CD14-positive monocyte (primary cell): Measurements from ENCODE around the gene DGKH. TPM values are rescaled to one million over a fixed set of nuclear protein-coding genes. Genes with fewer than 3 reads are reported as not detected.

ENCODE experiments used
- DNase-seq, 3 donors: peaks; one replicate each; pipeline ENCODE4 v3.0.0-alpha.2; 2011 to 2022
- H2AFZ ChIP-seq: 2 replicates; pipeline ENCODE4 v1.6.0; 2012; ENCODE audit warnings: mild to moderate bottlenecking, low read depth, low read length, inconsistent platforms; ENCODE audit not compliant: insufficient read depth, poor library complexity, severe bottlenecking
- H3K27ac ChIP-seq, 2 donors: 1 replicate in 1 of 2; 2 replicates in 1 of 2; pipeline ENCODE4 v1.5.1; 2012 to 2013; ENCODE audit warnings: low read length in 2 of 2, control low read depth in 1 of 2, inconsistent platforms in 1 of 2, low read depth in 1 of 2, mild to moderate bottlenecking in 1 of 2
- H3K27me3 ChIP-seq, 2 donors: one replicate each; pipeline versions ENCODE4 v1.6.0 to v1.6.1; 2011 to 2013; ENCODE audit warnings: low read length in 2 of 2; ENCODE audit not compliant: control insufficient read depth in 2 of 2, insufficient read depth in 2 of 2
- H3K36me3 ChIP-seq, 2 donors: replicated peaks in 1 of 2; 1 replicate in 1 of 2; 2 replicates in 1 of 2; pipeline versions ENCODE4 v1.5.1 to v1.6.1; 2012 to 2013; ENCODE audit warnings: low read length in 2 of 2, control low read depth in 1 of 2, inconsistent platforms in 1 of 2, mild to moderate bottlenecking in 1 of 2; ENCODE audit not compliant: insufficient read depth in 2 of 2, control insufficient read depth in 1 of 2
- H3K4me1 ChIP-seq, 2 donors: 1 replicate in 1 of 2; 2 replicates in 1 of 2; pipeline versions ENCODE4 v1.5.1 to v1.6.1; 2012 to 2013; ENCODE audit warnings: low read length in 2 of 2, control low read depth in 1 of 2, inconsistent platforms in 1 of 2, mild to moderate bottlenecking in 1 of 2, moderate library complexity in 1 of 2; ENCODE audit not compliant: insufficient read depth in 2 of 2, control insufficient read depth in 1 of 2
- H3K4me2 ChIP-seq: replicated peaks from 2 replicates; pipeline ENCODE3; 2012; ENCODE audit warnings: low read length, moderate library complexity, mild to moderate bottlenecking; ENCODE audit not compliant: poor library complexity, severe bottlenecking; ENCODE audit errors: extremely low read depth
- H3K4me3 ChIP-seq, 3 experiments: fragments of 200-600 bp in 1 of 3; sonication (generic) in 1 of 3; replicated peaks in 1 of 3; 1 replicate in 2 of 3; 2 replicates in 1 of 3; pipeline ENCODE4 v1.5.1; 2011 to 2013; ENCODE audit warnings: low read length in 3 of 3, mild to moderate bottlenecking in 3 of 3, control low read depth in 2 of 3, low read depth in 2 of 3, inconsistent platforms in 1 of 3, moderate library complexity in 1 of 3
- H3K79me2 ChIP-seq: 2 replicates; pipeline ENCODE4 v1.6.0; 2012; ENCODE audit warnings: mild to moderate bottlenecking, control low read depth, inconsistent platforms, low read length, moderate library complexity; ENCODE audit not compliant: insufficient read depth
- H3K9ac ChIP-seq: 2 replicates; pipeline ENCODE4 v1.6.0; 2017; ENCODE audit warnings: low read length, mild to moderate bottlenecking; ENCODE audit not compliant: insufficient read depth, poor library complexity, severe bottlenecking
- H3K9me3 ChIP-seq, 2 donors: replicated peaks in 1 of 2; 1 replicate in 1 of 2; 2 replicates in 1 of 2; pipeline versions ENCODE4 v1.5.1 to v1.6.1; 2012 to 2013; ENCODE audit warnings: low read length in 2 of 2, control low read depth in 1 of 2; ENCODE audit not compliant: control insufficient read depth in 1 of 2, insufficient read depth in 1 of 2
- H4K20me1 ChIP-seq: 2 replicates; pipeline ENCODE4 v1.6.0; 2012; ENCODE audit warnings: mild to moderate bottlenecking, low read length, control low read depth, moderate library complexity; ENCODE audit not compliant: insufficient read depth
- H3K27ac Mint-ChIP-seq, 7 donors: one replicate each; pipeline ENCODE4 v1.8.0; 2020; ENCODE audit warnings: mild to moderate bottlenecking in 7 of 7, mixed read lengths in 7 of 7, moderate library complexity in 6 of 7, inconsistent platforms in 2 of 7
- H3K27me3 Mint-ChIP-seq, 3 donors: one replicate each; pipeline ENCODE4 v1.8.0; 2021 to 2022; ENCODE audit warnings: low read depth in 3 of 3, mild to moderate bottlenecking in 3 of 3, mixed read lengths in 3 of 3, moderate library complexity in 3 of 3, inconsistent platforms in 1 of 3
- H3K36me3 Mint-ChIP-seq, 2 donors: one replicate each; pipeline ENCODE4 v1.8.0; 2020; ENCODE audit warnings: mixed read lengths in 2 of 2, inconsistent platforms in 1 of 2, mild to moderate bottlenecking in 1 of 2
- H3K4me1 Mint-ChIP-seq: one replicate; pipeline ENCODE4 v1.8.0; 2020; ENCODE audit warnings: mild to moderate bottlenecking, mixed read lengths
- H3K4me3 Mint-ChIP-seq, 2 donors: one replicate each; pipeline ENCODE4 v1.8.0; 2020; ENCODE audit warnings: mild to moderate bottlenecking in 2 of 2, mixed read lengths in 2 of 2, moderate library complexity in 1 of 2
- H3K9me3 Mint-ChIP-seq, 7 donors: one replicate each; pipeline ENCODE4 v1.8.0; 2020 to 2022; ENCODE audit warnings: mixed read lengths in 7 of 7, mild to moderate bottlenecking in 6 of 7, moderate library complexity in 6 of 7, inconsistent platforms in 2 of 7
- WGBS: methylation state at CpG from one replicate; pipeline ENCODE4 v1.1.5; 2013; ENCODE audit warnings: missing lambda C conversion rate; ENCODE audit not compliant: insufficient coverage; 5-methylcytosine and 5-hydroxymethylcytosine counted together
- intact Hi-C, 2 donors: fragments of 100-400 bp; cut with micrococcal nuclease; formaldehyde crosslinking; loops; one replicate each; pipeline versions ENCODE4 v1.15.0 to v1.15.1; 2023
- polyA plus RNA-seq, 3 donors: library from polyadenylated mRNA; depleted of rRNA in 1 of 3; unstranded in 2 of 3; stranded (reverse) in 1 of 3; fragments of 300-500 nt in 2 of 3; fragments of >200 nt in 1 of 3; fragmentation: Illumina TruSeq in 2 of 3; gene quantifications; 1 replicate in 2 of 3; 2 replicates in 1 of 3; pipeline ENCODE4 v1.2.3, GENCODE V29; 2012 to 2021
- TF ChIP-seq, protein P1 (sequence below): fragments of 200-600 bp; IDR thresholded peaks from one replicate; pipeline ENCODE4 v1.8.0; 2022; ENCODE audit warnings: antibody characterized with exemption, mild to moderate bottlenecking

The DGKH gene
- polyA plus RNA-seq, 3 donors: 0.10 to 0.79 (median 0.15) TPM

DNA sequence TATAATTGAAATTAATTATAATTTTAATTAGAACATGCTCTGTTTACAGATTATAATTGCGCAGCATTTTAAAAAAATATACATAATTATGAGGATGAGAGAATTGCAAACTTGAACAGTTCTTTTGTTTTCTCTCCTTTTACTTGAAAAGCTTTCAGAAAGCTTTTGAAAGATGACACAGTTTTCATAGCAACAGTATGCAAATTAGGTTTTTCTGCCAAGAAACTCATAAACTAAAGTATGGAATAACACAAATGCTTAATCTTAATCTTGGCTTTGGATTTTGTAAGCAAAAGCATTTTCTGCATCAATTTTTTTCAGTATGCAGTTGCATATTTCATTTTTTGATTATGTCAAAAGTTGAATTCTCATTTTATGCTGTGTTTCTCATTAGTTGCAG, 190.7 kb downstream of the DGKH start:
- Histone ChIP-seq H3K9me3 (peaks cover 0 to under 1% of the 10 kb centered on the region in 2 donors), H4K20me1 (no peaks in the 10 kb centered on the region), H3K4me2 (no peak overlapping the region), H2AFZ (no peak overlapping the region), H3K4me1 (no peaks in the 10 kb centered on the region), H3K36me3 (no peaks in the 10 kb centered on the region), H3K4me3 (no peak overlapping the region), H3K27me3 (no peaks in the 10 kb centered on the region), H3K9ac (no peak overlapping the region), H3K27ac (no peak overlapping the region), H3K79me2 (no peaks in the 10 kb centered on the region)
- Mint-ChIP-seq H3K27me3 (peaks cover 0 to 2% (median 0%) of the 10 kb centered on the region in 3 donors), H3K36me3 (no peaks in the 10 kb centered on the region), H3K27ac (no peak overlapping the region), H3K9me3 (peaks cover 0 to 3% (median 0%) of the 10 kb centered on the region in 7 donors), H3K4me3 (no peak overlapping the region), H3K4me1 (no peaks in the 10 kb centered on the region)
- DNase-seq: no peak
- intact Hi-C loops: no loop called here
- TF ChIP-seq, protein P1, sequence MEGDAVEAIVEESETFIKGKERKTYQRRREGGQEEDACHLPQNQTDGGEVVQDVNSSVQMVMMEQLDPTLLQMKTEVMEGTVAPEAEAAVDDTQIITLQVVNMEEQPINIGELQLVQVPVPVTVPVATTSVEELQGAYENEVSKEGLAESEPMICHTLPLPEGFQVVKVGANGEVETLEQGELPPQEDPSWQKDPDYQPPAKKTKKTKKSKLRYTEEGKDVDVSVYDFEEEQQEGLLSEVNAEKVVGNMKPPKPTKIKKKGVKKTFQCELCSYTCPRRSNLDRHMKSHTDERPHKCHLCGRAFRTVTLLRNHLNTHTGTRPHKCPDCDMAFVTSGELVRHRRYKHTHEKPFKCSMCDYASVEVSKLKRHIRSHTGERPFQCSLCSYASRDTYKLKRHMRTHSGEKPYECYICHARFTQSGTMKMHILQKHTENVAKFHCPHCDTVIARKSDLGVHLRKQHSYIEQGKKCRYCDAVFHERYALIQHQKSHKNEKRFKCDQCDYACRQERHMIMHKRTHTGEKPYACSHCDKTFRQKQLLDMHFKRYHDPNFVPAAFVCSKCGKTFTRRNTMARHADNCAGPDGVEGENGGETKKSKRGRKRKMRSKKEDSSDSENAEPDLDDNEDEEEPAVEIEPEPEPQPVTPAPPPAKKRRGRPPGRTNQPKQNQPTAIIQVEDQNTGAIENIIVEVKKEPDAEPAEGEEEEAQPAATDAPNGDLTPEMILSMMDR: no peak
- no CpG with 5 or more reads among the region's 1 CpG for WGBS

GRCh38 chr13:42239644-42240043, 191.2 kb downstream of the DGKH start:
- TF ChIP-seq, protein P1: no peak
- H3K4me1 Mint-ChIP-seq: no peaks in the 10 kb centered on the region
- no peak for DNase-seq

More at GRCh38 chr13:42239644-42240043, 191.2 kb downstream of the DGKH start:
- no peaks in the 10 kb centered on the region for H3K36me3 Mint-ChIP-seq
- Histone ChIP-seq H3K4me3 (no peak overlapping the region), H4K20me1 (no peaks in the 10 kb centered on the region), H3K4me2 (no peak overlapping the region), H3K9me3 (peaks cover 0 to 3% of the 10 kb centered on the region in 2 donors), H3K9ac (no peak overlapping the region), H3K27ac (no peak overlapping the region), H3K27me3 (no peaks in the 10 kb centered on the region), H3K79me2 (no peaks in the 10 kb centered on the region), H2AFZ (no peak overlapping the region), H3K36me3 (no peaks in the 10 kb centered on the region), H3K4me1 (no peaks in the 10 kb centered on the region)
- H3K9me3 Mint-ChIP-seq: peaks cover 0 to 4% (median 0%) of the 10 kb centered on the region in 7 donors
- intact Hi-C loops: no loop called here
- H3K27ac Mint-ChIP-seq: no peak overlapping the region
- no peak overlapping the region for H3K4me3 Mint-ChIP-seq
- peaks cover 0 to 2% (median 0%) of the 10 kb centered on the region in 3 donors for H3K27me3 Mint-ChIP-seq
